IMR-90 (cell line): ENCODE data around the gene CENPH. TPM values are rescaled to one million over a fixed set of nuclear protein-coding genes. Genes with fewer than 3 reads are reported as not detected.

Experiments used
- ATAC-seq: fragments of 200-7000 bp; cut with Tn5 transposase; 2 replicates; pipeline ENCODE4 v1.9.1; 2020; ENCODE audit warnings: low read depth, mild to moderate bottlenecking, moderate library complexity
- BruUV-seq: library from RNA; stranded (reverse); fragments of 400-500 nt; replicated peaks from 2 replicates; lab custom pipeline; 2021; lab: Mats Ljungman, UMichigan
- CTCF ChIA-PET: fragments of 300-600 bp; formaldehyde crosslinking; extraction: SDS; loops from one replicate; lab custom pipeline; 2021; ENCODE audit warnings: antibody characterized with exemption; lab: Yijun Ruan, JAX
- POLR2A ChIA-PET: fragments of 300-600 bp; sonication (Branson Sonifier 250); formaldehyde crosslinking; loops from one replicate; lab custom pipeline; 2022; ENCODE audit warnings: antibody characterized with exemption; ENCODE audit not compliant: unreplicated experiment; lab: Charles Lee
- DNase-seq: peaks from one replicate; pipeline ENCODE4 v3.0.0; 2013
- H2AFZ ChIP-seq: replicated peaks from 2 replicates; pipeline ENCODE3; 2013; ENCODE audit warnings: low read length, mild to moderate bottlenecking; ENCODE audit not compliant: poor library complexity
- H2AK5ac ChIP-seq: 2 replicates; pipeline ENCODE4 v1.6.1; 2013; ENCODE audit warnings: low read depth, low read length, inconsistent platforms
- H2AK9ac ChIP-seq: replicated peaks from 2 replicates; pipeline ENCODE3; 2013; ENCODE audit warnings: mild to moderate bottlenecking, low read depth, low read length, moderate library complexity; ENCODE audit not compliant: poor library complexity
- H2BK120ac ChIP-seq: 2 replicates; pipeline ENCODE4 v1.6.1; 2013; ENCODE audit warnings: low read depth, low read length, inconsistent platforms
- H2BK15ac ChIP-seq: 3 replicates; pipeline ENCODE4 v1.6.1; 2013; ENCODE audit warnings: low read depth, low read length, inconsistent platforms
- H2BK20ac ChIP-seq: 2 replicates; pipeline ENCODE4 v1.6.1; 2013; ENCODE audit warnings: low read depth, mild to moderate bottlenecking, inconsistent platforms, low read length, moderate library complexity
- H2BK5ac ChIP-seq: 2 replicates; pipeline ENCODE4 v1.6.1; 2013; ENCODE audit warnings: mild to moderate bottlenecking, low read depth, low read length, inconsistent platforms; ENCODE audit not compliant: poor library complexity, severe bottlenecking
- H3K14ac ChIP-seq: replicated peaks from 2 replicates; pipeline ENCODE4 v1.6.1; 2013; ENCODE audit warnings: low read depth, low read length, inconsistent platforms
- H3K18ac ChIP-seq: 2 replicates; pipeline ENCODE4 v1.6.1; 2013; ENCODE audit warnings: low read depth, low read length, control low read depth
- H3K23ac ChIP-seq: 2 replicates; pipeline ENCODE4 v1.6.1; 2013; ENCODE audit warnings: low read depth, low read length, inconsistent platforms
- H3K27ac ChIP-seq: 2 replicates; pipeline ENCODE4 v1.5.1; 2013; ENCODE audit warnings: mild to moderate bottlenecking, control low read depth, low read length; ENCODE audit not compliant: insufficient read depth
- H3K27me3 ChIP-seq: 2 replicates; pipeline ENCODE4 v1.6.1; 2013; ENCODE audit warnings: low read length; ENCODE audit not compliant: control insufficient read depth, insufficient read depth
- H3K36me3 ChIP-seq: 2 replicates; pipeline ENCODE4 v1.6.1; 2013; ENCODE audit warnings: low read length, mixed read lengths; ENCODE audit not compliant: control insufficient read depth, insufficient read depth
- H3K4ac ChIP-seq: 2 replicates; pipeline ENCODE4 v1.6.1; 2013; ENCODE audit warnings: low read depth, low read length, inconsistent platforms
- H3K4me1 ChIP-seq: 2 replicates; pipeline ENCODE4 v1.6.1; 2013; ENCODE audit warnings: low read length, mixed read lengths; ENCODE audit not compliant: control insufficient read depth, insufficient read depth
- H3K4me2 ChIP-seq: 2 replicates; pipeline ENCODE4 v1.6.1; 2013; ENCODE audit warnings: low read depth, mild to moderate bottlenecking, control low read depth, low read length, moderate library complexity
- H3K4me3 ChIP-seq: 2 replicates; pipeline ENCODE4 v1.5.1; 2013; ENCODE audit warnings: low read depth, mild to moderate bottlenecking, control low read depth, low read length, moderate library complexity; ENCODE audit not compliant: insufficient read depth
- H3K56ac ChIP-seq: 2 replicates; pipeline ENCODE4 v1.6.1; 2013; ENCODE audit warnings: low read length, inconsistent platforms; ENCODE audit not compliant: insufficient read depth; ENCODE audit errors: extremely low read depth
- H3K79me1 ChIP-seq, 2 experiments: 2 replicates each; pipeline ENCODE4 v1.6.1; 2013; ENCODE audit warnings: low read length in 2 of 2, inconsistent platforms in 1 of 2, low read depth in 1 of 2
- H3K9ac ChIP-seq: 2 replicates; pipeline ENCODE4 v1.6.1; 2013; ENCODE audit warnings: low read depth, low read length, control low read depth
- H3K9me1 ChIP-seq: 2 replicates; pipeline ENCODE4 v1.6.1; 2013; ENCODE audit warnings: low read length, inconsistent platforms; ENCODE audit not compliant: insufficient read depth
- H3K9me3 ChIP-seq: 2 replicates; pipeline ENCODE4 v1.6.1; 2013; ENCODE audit warnings: low read length; ENCODE audit not compliant: control insufficient read depth, insufficient read depth
- H4K20me1 ChIP-seq: 2 replicates; pipeline ENCODE4 v1.6.1; 2013; ENCODE audit warnings: low read length, inconsistent platforms; ENCODE audit not compliant: insufficient read depth
- H4K5ac ChIP-seq: 2 replicates; pipeline ENCODE4 v1.6.1; 2013; ENCODE audit warnings: mild to moderate bottlenecking, low read depth, low read length, control low read depth
- H4K8ac ChIP-seq, 2 experiments: 2 replicates each; pipeline ENCODE4 v1.6.1; 2013; ENCODE audit warnings: low read depth in 2 of 2, low read length in 2 of 2, control low read depth in 1 of 2, inconsistent platforms in 1 of 2
- H4K91ac ChIP-seq: 2 replicates; pipeline ENCODE4 v1.6.1; 2013; ENCODE audit warnings: low read depth, low read length, inconsistent platforms; ENCODE audit not compliant: insufficient read depth
- ELK1 ChIP-seq: fragments of 150-350 bp; IDR thresholded peaks from 2 replicates; pipeline ENCODE4 v1.6.1; 2016; ENCODE audit warnings: low read depth, mild to moderate bottlenecking, low read length, moderate library complexity, borderline replicate concordance
- MAZ ChIP-seq: IDR thresholded peaks from 2 replicates; pipeline ENCODE4 v1.6.1; 2012; ENCODE audit warnings: low read depth, mild to moderate bottlenecking, low read length, improper control_type of control experiment, moderate library complexity, borderline replicate concordance
- MXI1 ChIP-seq: IDR thresholded peaks from 2 replicates; pipeline ENCODE4 v1.6.1; 2012; ENCODE audit warnings: low read depth, mild to moderate bottlenecking, low read length, moderate library complexity, borderline replicate concordance
- NFE2L2 ChIP-seq: fragments of 150-350 bp; IDR thresholded peaks from 2 replicates; pipeline ENCODE4 v1.6.1; 2016; ENCODE audit warnings: low read depth, mild to moderate bottlenecking, low read length
- POLR2A ChIP-seq: IDR thresholded peaks from 2 replicates; pipeline ENCODE4 v1.6.1; 2012; ENCODE audit warnings: mild to moderate bottlenecking, low read depth, low read length
- RFX5 ChIP-seq: IDR thresholded peaks from 2 replicates; pipeline ENCODE4 v1.8.0; 2012; ENCODE audit warnings: low read depth, mild to moderate bottlenecking, low read length, moderate library complexity
- SMC3 ChIP-seq: fragments of 150-350 bp; IDR thresholded peaks from 2 replicates; pipeline ENCODE4 v1.6.1; 2016; ENCODE audit warnings: low read depth, mild to moderate bottlenecking, antibody characterized with exemption, low read length, moderate library complexity
- USF2 ChIP-seq: fragments of 150-350 bp; IDR thresholded peaks from 2 replicates; pipeline ENCODE4 v1.6.1; 2017; ENCODE audit warnings: mild to moderate bottlenecking, antibody characterized with exemption, low read length, low read depth
- WGBS, 2 experiments: methylation state at CpG; one replicate each; pipeline versions ENCODE4 v1.1.5 to v1.1.7; 2013; ENCODE audit warnings: missing lambda C conversion rate in 2 of 2; ENCODE audit not compliant: insufficient read length in 1 of 2; ENCODE audit errors: extremely low coverage in 2 of 2; 5-methylcytosine and 5-hydroxymethylcytosine counted together
- dilution Hi-C: fragments of 300-500 bp; cut with HindIII; formaldehyde crosslinking; loops from one replicate; pipeline ENCODE4 v1.14.3; 2018; ENCODE audit warnings: low sequenced_read_pairs; ENCODE audit not compliant: unreplicated experiment
- in situ Hi-C: fragments of 300-500 bp; cut with MboI; formaldehyde crosslinking; loops from 3 replicates; pipeline ENCODE4 v1.14.3; 2019; ENCODE audit warnings: low sequenced_read_pairs, inconsistent platforms, mixed read lengths
- intact Hi-C: fragments of 100-400 bp; cut with micrococcal nuclease; formaldehyde crosslinking; loops from 2 replicates; pipeline ENCODE4 v1.10.0; 2022
- polyA plus RNA-seq, 3 experiments: library from polyadenylated mRNA; depleted of rRNA; stranded (reverse); fragments of >200 nt; gene quantifications; 2 replicates each; pipeline ENCODE4 v1.2.3, GENCODE V29; 2012; ENCODE audit warnings: low replicate concordance in 1 of 3
- total RNA-seq: library from RNA; depleted of rRNA; stranded (reverse); fragments of >200 nt; gene quantifications from 2 replicates; pipeline ENCODE4 v1.2.3, GENCODE V29; 2012

The CENPH gene
- total and polyA plus RNA-seq, 2 of the 4 experiments (the other 2 are of a cell fraction) = 3.8 to 7.8 TPM

- Histone ChIP-seq H2AK5ac (no peak overlapping the region), H3K4me1 (peaks cover 6% of the 10 kb centered on the region), H4K5ac (peak overlapping the region; percentile 90), H3K56ac (no peak overlapping the region), H3K36me3 (peaks cover 12% of the 10 kb centered on the region), H3K27me3 (no peaks in the 10 kb centered on the region), H3K9me3 (peaks cover 4% of the 10 kb centered on the region), H3K9me1 (peaks cover 13% of the 10 kb centered on the region), H2BK120ac (peak overlapping the region; percentile 19), H3K4ac (peak overlapping the region; percentile 17; the same call in 1 of the 2 replicates), H2BK15ac (no peak overlapping the region), H3K18ac (peak overlapping the region; percentile 82; the same call in 1 of the 2 replicates), H4K91ac (peak overlapping the region; percentile 54; the same call in 1 of the 2 replicates), H3K79me1 (peaks cover 17 to 49% of the 10 kb centered on the region in 2 experiments), H2AK9ac (no peak overlapping the region), H2AFZ (no peak overlapping the region), H4K8ac (peak overlapping the region; percentile 7 to 47; a peak in 2 of 4 replicates), H3K4me3 (no peak overlapping the region), H2BK5ac (peak overlapping the region; percentile 83), H3K27ac (peak overlapping the region; percentile 66; the same call in 1 of the 2 replicates), H4K20me1 (peaks cover 52% of the 10 kb centered on the region), H3K14ac (no peak overlapping the region; the same call in 1 of the 2 replicates), H3K23ac (0 out of 2 replicates have a peak overlapping the region, but pooled peaks have one; percentile 0), H2BK20ac (peak overlapping the region; percentile 4; the same call in 1 of the 2 replicates), H3K9ac (no peak overlapping the region), H3K4me2 (peak overlapping the region; percentile 29; the same call in 1 of the 2 replicates)
- ChIA-PET CTCF (no interaction called here), POLR2A (no interaction called here)
- intact Hi-C loops (no loop called here), in situ Hi-C loops (no loop called here), dilution Hi-C loops (no loop called here)
- WGBS, 2 experiments = 100% methylated on average over 1 of the region's 2 CpGs; no CpG with 5 or more reads in 1 of the 2 experiments
- BruUV-seq = no TSS peak
- TF ChIP-seq SMC3 (no peak), NFE2L2 (0 out of 2 replicates have a peak, but pooled peaks have one; percentile 32), ELK1 (no peak), RFX5 (no peak), USF2 (no peak), MAZ (no peak), POLR2A (no peak), MXI1 (no peak)
- DNase-seq = no peak
- peak; percentile 44; the same call in 1 of the 2 replicates for ATAC-seq
These were observed 61.2 kb downstream of the CENPH start for GRCh38 chr5:69250593-69250992.
